NCI-H187 treated with DMSO at 0.1 percent for 48 hours (cell line): ENCODE measurements around the gene PEPD.

Experiments
- DNase-seq: peaks from one replicate; lab custom pipeline; 2025; lab: John Stamatoyannopoulos, UW

The PEPD gene

GRCh38 chr19:33422369-33423180 is 99.0 kb downstream of the PEPD start:
- DNase-seq = no peak

GRCh38 chr19:33421368-33421767 is 100.2 kb downstream of the PEPD start:
- no peak for DNase-seq

- DNase-seq = no peak
Measured at GRCh38 chr19:33420821-33421220, 100.8 kb downstream of the PEPD start.

- no peak for DNase-seq
Measured at GRCh38 chr19:33419788-33420130, 101.8 kb downstream of the PEPD start.

GRCh38 chr19:33418871-33419787 is 102.5 kb downstream of the PEPD start:
- DNase-seq = no peak

GRCh38 chr19:33418461-33418860 is 103.1 kb downstream of the PEPD start:
- DNase-seq = no peak

GRCh38 chr19:33417751-33418150 is 103.8 kb downstream of the PEPD start:
- no peak for DNase-seq

GRCh38 chr19:33416307-33417215 is 105.0 kb downstream of the PEPD start:
- DNase-seq = no peak

GRCh38 chr19:33414667-33415605 is 106.7 kb downstream of the PEPD start:
- DNase-seq = no peak

GRCh38 chr19:33413868-33414666 is 107.5 kb downstream of the PEPD start:
- DNase-seq = no peak

- DNase-seq = no peak
Measured at GRCh38 chr19:33413426-33413725, 108.2 kb downstream of the PEPD start.

- no peak for DNase-seq
Measured at GRCh38 chr19:33412601-33413425, 108.8 kb downstream of the PEPD start.

GRCh38 chr19:33411621-33412180 is 109.9 kb downstream of the PEPD start:
- DNase-seq = no peak

- no peak for DNase-seq
Measured at GRCh38 chr19:33410915-33411401, 110.6 kb downstream of the PEPD start.

GRCh38 chr19:33409906-33410685 is 111.5 kb downstream of the PEPD start:
- no peak for DNase-seq

- DNase-seq = no peak
Measured at GRCh38 chr19:33408538-33409434, 112.8 kb downstream of the PEPD start.

GRCh38 chr19:33408116-33408515 is 113.5 kb downstream of the PEPD start:
- DNase-seq = no peak
